CD4-positive, alpha-beta memory T cell (primary cell): ENCODE results near the gene CRY2. TPM values are rescaled to one million over a fixed set of nuclear protein-coding genes. Genes with fewer than 3 reads are reported as not detected.

Experiments
- CTCF ChIA-PET: fragments of 350-600 bp; sonication (Branson Sonifier 250); formaldehyde crosslinking; loops from one replicate; lab custom pipeline; 2021; ENCODE audit warnings: inconsistent platforms; ENCODE audit not compliant: partially characterized antibody; lab: Charles Lee
- POLR2A ChIA-PET: fragments of 350-600 bp; sonication (Branson Sonifier 250); formaldehyde crosslinking; loops from one replicate; lab custom pipeline; 2021; ENCODE audit not compliant: partially characterized antibody; lab: Charles Lee
- DNase-seq, 5 donors: peaks; one replicate each; pipeline versions ENCODE4 v3.0.0 to v3.0.0-alpha.2; 2020 to 2022; ENCODE audit warnings: mixed read lengths in 1 of 5
- H3K27ac ChIP-seq: one replicate; pipeline ENCODE4 v1.7.0; 2013; ENCODE audit warnings: low read depth, low read length
- H3K27me3 ChIP-seq: 2 replicates; pipeline ENCODE4 v1.7.0; 2013; ENCODE audit warnings: mild to moderate bottlenecking, low read length, moderate library complexity; ENCODE audit not compliant: insufficient read depth
- H3K36me3 ChIP-seq: 2 replicates; pipeline ENCODE4 v1.7.0; 2013; ENCODE audit warnings: mild to moderate bottlenecking, low read length, moderate library complexity; ENCODE audit not compliant: insufficient read depth
- H3K4me1 ChIP-seq: 2 replicates; pipeline ENCODE4 v1.7.0; 2013; ENCODE audit warnings: mild to moderate bottlenecking, low read length, moderate library complexity; ENCODE audit not compliant: insufficient read depth
- H3K4me3 ChIP-seq, 2 donors: one replicate each; pipeline ENCODE4 v1.7.0; 2013; ENCODE audit warnings: low read length in 2 of 2, mild to moderate bottlenecking in 1 of 2
- H3K9me3 ChIP-seq, 2 donors: one replicate each; pipeline ENCODE4 v1.7.0; 2013; ENCODE audit warnings: low read length in 2 of 2, control low read depth in 1 of 2; ENCODE audit not compliant: control insufficient read depth in 1 of 2
- H3K27ac Mint-ChIP-seq, 7 donors: one replicate each; pipeline ENCODE4 v1.8.0; 2020 to 2021; ENCODE audit warnings: mixed read lengths in 7 of 7, mild to moderate bottlenecking in 6 of 7, inconsistent platforms in 3 of 7, moderate library complexity in 3 of 7
- H3K27me3 Mint-ChIP-seq, 2 donors: one replicate each; pipeline ENCODE4 v1.8.0; 2020 to 2021; ENCODE audit warnings: mixed read lengths in 2 of 2
- H3K36me3 Mint-ChIP-seq, 2 donors: one replicate each; pipeline ENCODE4 v1.8.0; 2020 to 2021; ENCODE audit warnings: mixed read lengths in 2 of 2, inconsistent platforms in 1 of 2, mild to moderate bottlenecking in 1 of 2
- H3K4me1 Mint-ChIP-seq, 4 donors: one replicate each; pipeline ENCODE4 v1.8.0; 2020 to 2021; ENCODE audit warnings: mixed read lengths in 4 of 4, mild to moderate bottlenecking in 1 of 4
- H3K4me3 Mint-ChIP-seq, 8 donors: one replicate each; pipeline ENCODE4 v1.8.0; 2020 to 2021; ENCODE audit warnings: mixed read lengths in 8 of 8, mild to moderate bottlenecking in 7 of 8, moderate library complexity in 6 of 8, inconsistent platforms in 3 of 8
- H3K9me3 Mint-ChIP-seq, 8 donors: one replicate each; pipeline ENCODE4 v1.8.0; 2020 to 2021; ENCODE audit warnings: mixed read lengths in 8 of 8, mild to moderate bottlenecking in 5 of 8, inconsistent platforms in 3 of 8, moderate library complexity in 1 of 8
- intact Hi-C: fragments of 100-400 bp; cut with micrococcal nuclease; formaldehyde crosslinking; loops from one replicate; pipeline ENCODE4 v1.15.1; 2023
- polyA plus RNA-seq, 2 donors: library from polyadenylated mRNA; unstranded; fragments of 300-500 nt; fragmentation: Illumina TruSeq; gene quantifications; one replicate each; pipeline ENCODE4 v1.2.3, GENCODE V29; 2021
- total RNA-seq, 2 experiments: library from RNA; stranded (reverse); gene quantifications; one replicate each; pipeline ENCODE4 v1.2.3, GENCODE V29; 2021

The CRY2 gene
- total and polyA plus RNA-seq, 4 experiments from 2014 or later: 22.6 to 67.4 (median 47.4) TPM

DNA sequence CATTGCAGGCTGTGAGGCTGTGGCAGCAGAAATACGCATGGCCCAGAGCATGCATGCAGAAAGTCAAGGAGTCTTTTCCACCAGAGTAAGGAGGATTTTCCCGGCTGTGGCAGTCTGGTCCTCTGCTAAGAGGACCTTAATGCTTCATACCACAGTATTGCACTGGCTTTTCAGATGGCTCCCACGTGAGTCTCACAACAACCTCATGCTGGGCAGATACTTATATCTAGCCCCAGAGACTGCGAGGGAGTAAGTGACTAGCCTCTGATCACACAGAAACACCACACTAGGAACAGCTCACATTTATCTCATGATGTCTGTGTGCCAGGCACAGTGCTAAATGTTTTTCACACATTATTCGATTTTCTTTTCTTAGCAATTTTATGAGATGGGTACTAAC lies 8.0 kb downstream of the CRY2 start:
- no peak for DNase-seq
- no peak overlapping the region for H3K4me3 ChIP-seq
- Mint-ChIP-seq H3K4me3 (no peak overlapping the region), H3K27ac (peak overlapping the region in 1 of 7 donors; percentile 12), H3K9me3 (no peaks in the 10 kb centered on the region), H3K4me1 (peaks cover 6 to 28% (median 16%) of the 10 kb centered on the region in 4 donors), H3K36me3 (peaks cover 43 to 55% of the 10 kb centered on the region in 2 donors), H3K27me3 (no peaks in the 10 kb centered on the region)
- H3K27ac ChIP-seq: no peak overlapping the region
- H3K9me3 ChIP-seq: no peaks in the 10 kb centered on the region
- no peaks in the 10 kb centered on the region for H3K27me3 ChIP-seq
- peaks cover 10% of the 10 kb centered on the region for H3K4me1 ChIP-seq
- H3K36me3 ChIP-seq: peaks cover 49% of the 10 kb centered on the region
- ChIA-PET POLR2A (interaction anchor here (0.8 kb wide), 1 partner anchor 9 kb away, joined by 3 read pairs; no protein-coding TSS in a partner anchor), CTCF (interaction anchor here (1.2 to 1.6 kb wide), 2 partner anchors 13 to 151 kb away, joined by 4 read pairs; no protein-coding TSS in a partner anchor)
- intact Hi-C loops: no loop called here

DNA sequence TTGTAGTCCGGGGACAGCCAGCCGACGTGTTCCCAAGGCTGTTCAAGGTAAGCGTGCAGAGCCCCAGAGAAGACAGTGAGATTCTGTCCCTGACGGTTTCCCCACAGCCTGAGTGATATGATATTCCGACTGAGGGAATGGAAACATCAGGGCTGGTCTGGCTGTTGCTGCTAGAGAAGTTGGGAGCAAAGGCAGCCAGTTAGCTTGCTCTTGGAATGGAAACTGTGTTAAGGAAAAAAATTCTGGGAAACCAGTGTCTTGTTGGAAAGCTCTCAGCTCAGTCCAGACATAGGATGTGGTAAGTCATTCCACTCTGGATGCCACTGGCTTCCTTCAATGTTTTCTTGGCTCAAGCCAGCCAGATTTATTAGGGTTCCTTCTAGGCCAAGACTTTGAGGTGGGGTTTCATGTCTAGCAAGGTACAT lies 8.8 kb downstream of the CRY2 start:
- intact Hi-C loops: no loop called here
- Histone ChIP-seq H3K27me3 (no peaks in the 10 kb centered on the region), H3K27ac (no peak overlapping the region), H3K4me1 (peaks cover 3% of the 10 kb centered on the region), H3K36me3 (peaks cover 56% of the 10 kb centered on the region), H3K4me3 (no peak overlapping the region), H3K9me3 (no peaks in the 10 kb centered on the region)
- no peaks in the 10 kb centered on the region for H3K9me3 Mint-ChIP-seq
- no peak overlapping the region for H3K27ac Mint-ChIP-seq
- DNase-seq: no peak
- H3K27me3 Mint-ChIP-seq: no peaks in the 10 kb centered on the region
- H3K36me3 Mint-ChIP-seq: peaks cover 43 to 58% of the 10 kb centered on the region in 2 donors
- peaks cover 0 to 21% (median 11%) of the 10 kb centered on the region in 4 donors for H3K4me1 Mint-ChIP-seq
- CTCF ChIA-PET: interaction anchor here (1.0 to 1.6 kb wide), 4 partner anchors 12 to 151 kb away, joined by 3 to 4 read pairs (median 4); no protein-coding TSS in a partner anchor
- POLR2A ChIA-PET: no interaction called here
- H3K4me3 Mint-ChIP-seq: no peak overlapping the region

DNA sequence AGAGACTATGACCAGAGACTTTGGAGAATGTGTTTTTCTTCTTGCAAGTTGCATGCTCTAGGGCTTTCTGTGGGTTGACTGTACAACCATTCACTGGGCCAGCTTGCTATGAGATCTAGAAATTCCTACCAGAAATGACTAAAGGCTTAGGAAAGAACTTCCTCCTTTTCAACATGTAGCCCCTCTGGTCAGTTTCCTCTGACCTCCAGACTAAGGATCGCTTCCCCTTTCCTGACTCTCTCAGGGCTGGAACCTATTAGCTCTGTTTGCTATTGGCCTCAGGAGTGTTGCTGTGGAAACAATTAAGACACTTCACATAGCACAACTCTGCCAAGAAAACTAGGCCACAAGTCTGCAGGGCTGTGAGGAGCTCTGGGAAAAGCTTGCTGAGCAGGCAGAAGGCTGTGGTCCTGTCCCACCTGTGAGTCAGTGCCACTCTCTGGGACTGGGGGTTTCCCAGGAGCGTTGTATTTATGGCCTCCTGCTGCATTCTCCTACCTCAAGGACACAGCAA lies 10.7 kb downstream of the CRY2 start:
- no peaks in the 10 kb centered on the region for H3K27me3 Mint-ChIP-seq
- Histone ChIP-seq H3K9me3 (no peaks in the 10 kb centered on the region), H3K4me1 (no peaks in the 10 kb centered on the region), H3K4me3 (no peak overlapping the region), H3K36me3 (peaks cover 76% of the 10 kb centered on the region), H3K27ac (no peak overlapping the region), H3K27me3 (no peaks in the 10 kb centered on the region)
- intact Hi-C loops: no loop called here
- CTCF ChIA-PET: interaction anchor here (1.6 kb wide), 1 partner anchor 107 kb away, joined by 4 read pairs; no protein-coding TSS in a partner anchor
- H3K27ac Mint-ChIP-seq: no peak overlapping the region
- POLR2A ChIA-PET: no interaction called here
- no peak overlapping the region for H3K4me3 Mint-ChIP-seq
- H3K36me3 Mint-ChIP-seq: peaks cover 63 to 78% of the 10 kb centered on the region in 2 donors
- DNase-seq: no peak
- no peaks in the 10 kb centered on the region for H3K9me3 Mint-ChIP-seq
- peaks cover 0 to 12% (median 5%) of the 10 kb centered on the region in 4 donors for H3K4me1 Mint-ChIP-seq

DNA sequence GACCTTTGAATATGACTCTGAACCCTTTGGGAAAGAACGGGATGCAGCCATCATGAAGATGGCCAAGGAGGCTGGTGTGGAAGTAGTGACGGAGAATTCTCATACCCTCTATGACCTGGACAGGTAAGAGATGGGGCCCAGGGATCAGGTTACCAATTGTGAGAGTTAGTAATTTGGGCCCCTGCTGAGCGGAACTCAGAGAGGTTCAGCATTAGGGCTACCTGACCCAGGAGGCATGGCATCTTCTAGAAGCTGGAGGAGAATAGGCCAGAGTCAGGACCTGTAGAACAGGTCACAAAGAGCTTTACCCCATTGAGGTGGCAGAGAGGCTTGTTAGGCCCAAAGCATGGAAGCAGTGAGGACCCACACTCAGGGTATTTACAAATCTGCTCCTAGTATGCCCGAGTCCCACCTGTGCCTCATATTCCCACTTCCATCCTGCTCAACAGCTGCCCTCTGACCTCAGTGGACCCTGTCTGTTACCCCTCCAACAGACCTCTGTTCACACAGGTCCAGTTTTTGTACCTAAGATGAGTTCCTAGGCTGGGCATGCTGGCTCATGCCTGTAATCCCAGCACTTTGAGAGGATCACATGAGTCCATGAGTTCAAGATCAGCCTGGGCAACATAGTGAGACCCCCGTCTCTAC lies 11.6 kb downstream of the CRY2 start:
- H3K36me3 Mint-ChIP-seq: peaks cover 66 to 81% of the 10 kb centered on the region in 2 donors

DNA sequence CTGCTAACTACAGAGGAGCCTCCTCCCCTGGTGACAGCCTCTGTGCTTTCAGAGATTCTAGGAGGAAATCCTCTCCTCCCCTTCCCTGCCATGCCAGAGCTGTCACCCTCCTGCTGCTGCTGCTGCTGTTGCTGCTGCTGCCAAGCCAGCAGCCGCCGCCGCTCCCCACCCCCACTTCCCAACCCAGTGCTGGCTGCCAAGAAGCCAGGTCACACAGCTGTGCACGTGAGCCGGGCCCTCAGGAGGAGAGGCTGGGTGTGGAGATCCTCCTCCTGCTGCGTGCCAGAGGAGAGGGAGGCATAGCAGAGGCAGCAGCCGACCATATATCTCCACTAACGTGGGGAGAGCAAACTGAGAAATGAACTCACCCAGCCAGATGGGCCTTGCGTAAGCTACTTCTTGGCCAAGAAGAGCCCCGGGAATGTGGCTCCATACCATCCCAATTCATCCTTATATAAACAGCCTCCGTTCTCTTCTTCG lies 12.4 kb downstream of the CRY2 start:
- peak overlapping the region in 2 of 7 donors; percentile 13 to 62 for H3K27ac Mint-ChIP-seq
- no peak for DNase-seq
- no peak overlapping the region for H3K4me3 Mint-ChIP-seq
- peaks cover 0 to 9% (median 1%) of the 10 kb centered on the region in 4 donors for H3K4me1 Mint-ChIP-seq
- H3K27me3 ChIP-seq: no peaks in the 10 kb centered on the region
- no peak overlapping the region for H3K27ac ChIP-seq
- intact Hi-C loops: no loop called here
- peaks cover 89% of the 10 kb centered on the region for H3K36me3 ChIP-seq
- no peaks in the 10 kb centered on the region for H3K9me3 ChIP-seq
- H3K4me3 ChIP-seq: no peak overlapping the region
- POLR2A ChIA-PET: interaction anchor here (0.6 kb wide), 1 partner anchor 1354 kb away, joined by 3 read pairs; no protein-coding TSS in a partner anchor
- CTCF ChIA-PET: interaction anchor here (1.4 kb wide), 1 partner anchor 88 kb away, joined by 4 read pairs; no protein-coding TSS in a partner anchor
- H3K9me3 Mint-ChIP-seq: no peaks in the 10 kb centered on the region
- no peaks in the 10 kb centered on the region for H3K27me3 Mint-ChIP-seq
- no peaks in the 10 kb centered on the region for H3K4me1 ChIP-seq
- H3K36me3 Mint-ChIP-seq: peaks cover 64 to 81% of the 10 kb centered on the region in 2 donors

More for the DNA sequence above, 11.6 kb downstream of the CRY2 start:
- Mint-ChIP-seq H3K27me3 (no peaks in the 10 kb centered on the region), H3K9me3 (no peaks in the 10 kb centered on the region), H3K4me3 (no peak overlapping the region), H3K27ac (peak overlapping the region in 2 of 7 donors; percentile 25 to 51), H3K4me1 (peaks cover 0 to 11% (median 4%) of the 10 kb centered on the region in 4 donors)
- DNase-seq: no peak
- intact Hi-C loops: no loop called here
- Histone ChIP-seq H3K4me1 (no peaks in the 10 kb centered on the region), H3K9me3 (no peaks in the 10 kb centered on the region), H3K36me3 (peaks cover 84% of the 10 kb centered on the region), H3K4me3 (no peak overlapping the region), H3K27ac (no peak overlapping the region), H3K27me3 (no peaks in the 10 kb centered on the region)
- ChIA-PET POLR2A (no interaction called here), CTCF (no interaction called here)

DNA sequence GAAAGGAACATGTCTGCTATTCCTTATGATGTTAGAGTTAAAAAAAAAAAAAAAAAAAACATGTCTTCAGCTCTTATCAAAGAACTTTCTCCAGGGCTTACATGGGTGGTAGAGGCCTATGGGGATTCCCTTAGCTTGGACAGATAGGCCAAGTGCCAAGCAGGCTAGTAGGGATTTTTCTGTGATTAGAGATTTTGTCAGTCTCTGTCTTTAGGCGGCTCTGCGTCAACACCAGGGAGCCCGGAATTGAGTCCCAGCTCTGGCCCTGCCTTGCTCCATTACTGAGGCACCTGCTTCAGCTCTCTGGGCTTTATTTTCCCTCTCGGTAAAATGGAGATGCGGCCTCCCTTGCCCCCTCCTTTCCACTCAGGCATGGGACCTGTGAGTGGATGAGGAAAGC lies 13.1 kb downstream of the CRY2 start:
- H3K4me1 ChIP-seq: no peaks in the 10 kb centered on the region
- no peak overlapping the region for H3K27ac ChIP-seq
- H3K9me3 ChIP-seq: no peaks in the 10 kb centered on the region
- H3K27ac Mint-ChIP-seq: peak overlapping the region in 1 of 7 donors; percentile 62
- no peaks in the 10 kb centered on the region for H3K9me3 Mint-ChIP-seq
- CTCF ChIA-PET: interaction anchor here (1.4 kb wide), 1 partner anchor 88 kb away, joined by 4 read pairs; no protein-coding TSS in a partner anchor
- peaks cover 0 to 9% (median 1%) of the 10 kb centered on the region in 4 donors for H3K4me1 Mint-ChIP-seq
- intact Hi-C loops: no loop called here
- no peaks in the 10 kb centered on the region for H3K27me3 Mint-ChIP-seq
- peaks cover 67 to 82% of the 10 kb centered on the region in 2 donors for H3K36me3 Mint-ChIP-seq
- POLR2A ChIA-PET: no interaction called here
- no peaks in the 10 kb centered on the region for H3K27me3 ChIP-seq
- H3K36me3 ChIP-seq: peaks cover 86% of the 10 kb centered on the region
- DNase-seq: no peak
- no peak overlapping the region for H3K4me3 ChIP-seq
- H3K4me3 Mint-ChIP-seq: no peak overlapping the region
